CD14-positive monocyte (primary cell): ENCODE results near the gene QSOX1. TPM values are rescaled to one million over a fixed set of nuclear protein-coding genes. Genes with fewer than 3 reads are reported as not detected.
A peak's percentile ranks its signal among the peaks of the same experiment; 100 is the strongest.

Experiments used
- DNase-seq, 3 donors: peaks; one replicate each; pipeline ENCODE4 v3.0.0-alpha.2; 2011 to 2022
- H2AFZ ChIP-seq: 2 replicates; pipeline ENCODE4 v1.6.0; 2012; ENCODE audit warnings: mild to moderate bottlenecking, low read depth, low read length, inconsistent platforms; ENCODE audit not compliant: insufficient read depth, poor library complexity, severe bottlenecking
- H3K27ac ChIP-seq, 2 donors: 1 replicate in 1 of 2; 2 replicates in 1 of 2; pipeline ENCODE4 v1.5.1; 2012 to 2013; ENCODE audit warnings: low read length in 2 of 2, control low read depth in 1 of 2, inconsistent platforms in 1 of 2, low read depth in 1 of 2, mild to moderate bottlenecking in 1 of 2
- H3K27me3 ChIP-seq, 2 donors: one replicate each; pipeline versions ENCODE4 v1.6.0 to v1.6.1; 2011 to 2013; ENCODE audit warnings: low read length in 2 of 2; ENCODE audit not compliant: control insufficient read depth in 2 of 2, insufficient read depth in 2 of 2
- H3K36me3 ChIP-seq, 2 donors: replicated peaks in 1 of 2; 1 replicate in 1 of 2; 2 replicates in 1 of 2; pipeline versions ENCODE4 v1.5.1 to v1.6.1; 2012 to 2013; ENCODE audit warnings: low read length in 2 of 2, control low read depth in 1 of 2, inconsistent platforms in 1 of 2, mild to moderate bottlenecking in 1 of 2; ENCODE audit not compliant: insufficient read depth in 2 of 2, control insufficient read depth in 1 of 2
- H3K4me1 ChIP-seq, 2 donors: 1 replicate in 1 of 2; 2 replicates in 1 of 2; pipeline versions ENCODE4 v1.5.1 to v1.6.1; 2012 to 2013; ENCODE audit warnings: low read length in 2 of 2, control low read depth in 1 of 2, inconsistent platforms in 1 of 2, mild to moderate bottlenecking in 1 of 2, moderate library complexity in 1 of 2; ENCODE audit not compliant: insufficient read depth in 2 of 2, control insufficient read depth in 1 of 2
- H3K4me2 ChIP-seq: replicated peaks from 2 replicates; pipeline ENCODE3; 2012; ENCODE audit warnings: low read length, moderate library complexity, mild to moderate bottlenecking; ENCODE audit not compliant: poor library complexity, severe bottlenecking; ENCODE audit errors: extremely low read depth
- H3K4me3 ChIP-seq, 3 experiments: fragments of 200-600 bp in 1 of 3; sonication (generic) in 1 of 3; replicated peaks in 1 of 3; 1 replicate in 2 of 3; 2 replicates in 1 of 3; pipeline ENCODE4 v1.5.1; 2011 to 2013; ENCODE audit warnings: low read length in 3 of 3, mild to moderate bottlenecking in 3 of 3, control low read depth in 2 of 3, low read depth in 2 of 3, inconsistent platforms in 1 of 3, moderate library complexity in 1 of 3
- H3K79me2 ChIP-seq: 2 replicates; pipeline ENCODE4 v1.6.0; 2012; ENCODE audit warnings: mild to moderate bottlenecking, control low read depth, inconsistent platforms, low read length, moderate library complexity; ENCODE audit not compliant: insufficient read depth
- H3K9ac ChIP-seq: 2 replicates; pipeline ENCODE4 v1.6.0; 2017; ENCODE audit warnings: low read length, mild to moderate bottlenecking; ENCODE audit not compliant: insufficient read depth, poor library complexity, severe bottlenecking
- H3K9me3 ChIP-seq, 2 donors: replicated peaks in 1 of 2; 1 replicate in 1 of 2; 2 replicates in 1 of 2; pipeline versions ENCODE4 v1.5.1 to v1.6.1; 2012 to 2013; ENCODE audit warnings: low read length in 2 of 2, control low read depth in 1 of 2; ENCODE audit not compliant: control insufficient read depth in 1 of 2, insufficient read depth in 1 of 2
- H4K20me1 ChIP-seq: 2 replicates; pipeline ENCODE4 v1.6.0; 2012; ENCODE audit warnings: mild to moderate bottlenecking, low read length, control low read depth, moderate library complexity; ENCODE audit not compliant: insufficient read depth
- H3K27ac Mint-ChIP-seq, 7 donors: one replicate each; pipeline ENCODE4 v1.8.0; 2020; ENCODE audit warnings: mild to moderate bottlenecking in 7 of 7, mixed read lengths in 7 of 7, moderate library complexity in 6 of 7, inconsistent platforms in 2 of 7
- H3K27me3 Mint-ChIP-seq, 3 donors: one replicate each; pipeline ENCODE4 v1.8.0; 2021 to 2022; ENCODE audit warnings: low read depth in 3 of 3, mild to moderate bottlenecking in 3 of 3, mixed read lengths in 3 of 3, moderate library complexity in 3 of 3, inconsistent platforms in 1 of 3
- H3K36me3 Mint-ChIP-seq, 2 donors: one replicate each; pipeline ENCODE4 v1.8.0; 2020; ENCODE audit warnings: mixed read lengths in 2 of 2, inconsistent platforms in 1 of 2, mild to moderate bottlenecking in 1 of 2
- H3K4me1 Mint-ChIP-seq: one replicate; pipeline ENCODE4 v1.8.0; 2020; ENCODE audit warnings: mild to moderate bottlenecking, mixed read lengths
- H3K4me3 Mint-ChIP-seq, 2 donors: one replicate each; pipeline ENCODE4 v1.8.0; 2020; ENCODE audit warnings: mild to moderate bottlenecking in 2 of 2, mixed read lengths in 2 of 2, moderate library complexity in 1 of 2
- H3K9me3 Mint-ChIP-seq, 7 donors: one replicate each; pipeline ENCODE4 v1.8.0; 2020 to 2022; ENCODE audit warnings: mixed read lengths in 7 of 7, mild to moderate bottlenecking in 6 of 7, moderate library complexity in 6 of 7, inconsistent platforms in 2 of 7
- WGBS: methylation state at CpG from one replicate; pipeline ENCODE4 v1.1.5; 2013; ENCODE audit warnings: missing lambda C conversion rate; ENCODE audit not compliant: insufficient coverage; 5-methylcytosine and 5-hydroxymethylcytosine counted together
- intact Hi-C, 2 donors: fragments of 100-400 bp; cut with micrococcal nuclease; formaldehyde crosslinking; loops; one replicate each; pipeline versions ENCODE4 v1.15.0 to v1.15.1; 2023
- polyA plus RNA-seq, 3 donors: library from polyadenylated mRNA; depleted of rRNA in 1 of 3; unstranded in 2 of 3; stranded (reverse) in 1 of 3; fragments of 300-500 nt in 2 of 3; fragments of >200 nt in 1 of 3; fragmentation: Illumina TruSeq in 2 of 3; gene quantifications; 1 replicate in 2 of 3; 2 replicates in 1 of 3; pipeline ENCODE4 v1.2.3, GENCODE V29; 2012 to 2021
- TF ChIP-seq, protein P1 (sequence below): fragments of 200-600 bp; IDR thresholded peaks from one replicate; pipeline ENCODE4 v1.8.0; 2022; ENCODE audit warnings: antibody characterized with exemption, mild to moderate bottlenecking

Gene QSOX1
- polyA plus RNA-seq, 3 donors: 34.5 to 86.5 (median 35.8) TPM

DNA sequence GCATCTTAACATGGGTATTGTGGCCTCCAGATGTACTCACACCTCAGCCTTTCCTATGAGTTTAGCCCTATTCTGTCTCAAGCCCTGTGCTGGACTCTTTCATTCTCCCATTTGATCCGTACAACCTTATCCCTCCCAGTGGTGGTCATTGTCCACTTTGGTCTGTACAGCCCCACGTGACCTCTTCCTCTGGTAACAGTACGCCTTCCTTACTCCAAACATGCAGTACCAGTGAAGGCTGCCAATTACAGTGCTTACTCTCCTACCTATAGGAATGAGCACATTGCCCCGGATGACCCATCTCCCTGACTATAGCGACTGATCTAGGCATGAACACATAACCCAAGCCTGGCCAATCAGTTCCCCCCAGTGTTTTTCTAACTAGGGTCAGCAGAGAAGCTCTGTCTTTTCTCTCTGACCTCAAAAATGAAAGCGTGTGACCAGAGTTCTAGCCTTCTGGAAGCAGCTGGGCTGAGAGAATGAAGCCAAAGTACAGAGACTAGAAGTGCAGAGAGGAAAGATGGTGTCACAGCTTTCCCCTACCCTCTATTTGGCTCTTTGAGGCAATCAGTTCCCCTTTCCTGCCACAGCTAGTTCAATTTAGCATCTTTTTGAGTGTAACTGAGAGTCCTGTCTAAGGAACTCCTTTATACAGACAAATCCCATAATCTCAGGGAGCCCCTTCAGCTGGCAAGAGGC, 9.9 kb upstream of the QSOX1 start:
- no peak overlapping the region for H3K4me3 Mint-ChIP-seq

DNA sequence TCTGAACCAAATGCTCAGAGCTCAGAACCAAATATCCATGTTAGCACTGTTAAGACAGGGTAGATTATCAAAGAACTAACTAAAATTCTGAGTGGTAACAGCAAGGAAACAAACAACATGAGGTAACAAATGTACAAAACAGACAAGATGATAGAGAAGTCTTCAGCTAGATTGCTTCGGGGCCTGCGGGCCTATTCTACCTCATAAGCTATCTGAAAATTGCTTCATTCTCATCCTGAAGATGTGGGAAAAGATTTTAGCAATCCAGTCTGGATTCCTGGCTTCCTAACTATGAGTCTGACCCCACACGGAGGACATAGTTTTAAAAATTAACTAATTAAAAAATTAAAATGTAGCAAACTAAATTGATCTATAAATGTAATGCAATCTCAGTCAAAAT, 9.2 kb upstream of the QSOX1 start:
- no peak overlapping the region for H3K27ac ChIP-seq
- H3K4me1 ChIP-seq: peaks cover 2% of the 10 kb centered on the region in 2 donors
- Mint-ChIP-seq H3K4me1 (peaks cover 15% of the 10 kb centered on the region), H3K36me3 (no peaks in the 10 kb centered on the region), H3K4me3 (no peak overlapping the region), H3K9me3 (peaks cover 0 to 3% (median 0%) of the 10 kb centered on the region in 7 donors), H3K27me3 (peaks cover 2 to 7% (median 2%) of the 10 kb centered on the region in 3 donors), H3K27ac (peak overlapping the region in 2 of 7 donors; percentile 0 to 3)
- TF ChIP-seq, protein P1, sequence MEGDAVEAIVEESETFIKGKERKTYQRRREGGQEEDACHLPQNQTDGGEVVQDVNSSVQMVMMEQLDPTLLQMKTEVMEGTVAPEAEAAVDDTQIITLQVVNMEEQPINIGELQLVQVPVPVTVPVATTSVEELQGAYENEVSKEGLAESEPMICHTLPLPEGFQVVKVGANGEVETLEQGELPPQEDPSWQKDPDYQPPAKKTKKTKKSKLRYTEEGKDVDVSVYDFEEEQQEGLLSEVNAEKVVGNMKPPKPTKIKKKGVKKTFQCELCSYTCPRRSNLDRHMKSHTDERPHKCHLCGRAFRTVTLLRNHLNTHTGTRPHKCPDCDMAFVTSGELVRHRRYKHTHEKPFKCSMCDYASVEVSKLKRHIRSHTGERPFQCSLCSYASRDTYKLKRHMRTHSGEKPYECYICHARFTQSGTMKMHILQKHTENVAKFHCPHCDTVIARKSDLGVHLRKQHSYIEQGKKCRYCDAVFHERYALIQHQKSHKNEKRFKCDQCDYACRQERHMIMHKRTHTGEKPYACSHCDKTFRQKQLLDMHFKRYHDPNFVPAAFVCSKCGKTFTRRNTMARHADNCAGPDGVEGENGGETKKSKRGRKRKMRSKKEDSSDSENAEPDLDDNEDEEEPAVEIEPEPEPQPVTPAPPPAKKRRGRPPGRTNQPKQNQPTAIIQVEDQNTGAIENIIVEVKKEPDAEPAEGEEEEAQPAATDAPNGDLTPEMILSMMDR: no peak
- no peaks in the 10 kb centered on the region for H4K20me1 ChIP-seq
- H3K4me2 ChIP-seq: no peak overlapping the region
- H2AFZ ChIP-seq: peak overlapping the region; percentile 67
- no peaks in the 10 kb centered on the region for H3K79me2 ChIP-seq
- DNase-seq: no peak
- intact Hi-C loops: no loop called here
- no peak overlapping the region for H3K4me3 ChIP-seq
- no peaks in the 10 kb centered on the region for H3K36me3 ChIP-seq
- H3K9ac ChIP-seq: no peak overlapping the region
- WGBS: no CpG with 5 or more reads among the region's 3 CpGs
- no peaks in the 10 kb centered on the region for H3K9me3 ChIP-seq
- no peaks in the 10 kb centered on the region for H3K27me3 ChIP-seq

More for the DNA sequence above, 9.9 kb upstream of the QSOX1 start:
- H3K79me2 ChIP-seq: no peaks in the 10 kb centered on the region
- no peaks in the 10 kb centered on the region for H4K20me1 ChIP-seq
- Mint-ChIP-seq H3K27me3 (peaks cover 2 to 7% (median 2%) of the 10 kb centered on the region in 3 donors), H3K36me3 (no peaks in the 10 kb centered on the region), H3K4me1 (peaks cover 10% of the 10 kb centered on the region), H3K9me3 (peaks cover 0 to 3% (median 0%) of the 10 kb centered on the region in 7 donors), H3K27ac (peak overlapping the region in 4 of 7 donors; percentile 0 to 25 (median 9))
- no peak overlapping the region for H3K27ac ChIP-seq
- TF ChIP-seq, protein P1: no peak
- intact Hi-C loops: no loop called here
- no peaks in the 10 kb centered on the region for H3K36me3 ChIP-seq
- 64% methylated on average over 5 of the region's 6 CpGs for WGBS
- no peaks in the 10 kb centered on the region for H3K27me3 ChIP-seq
- no peaks in the 10 kb centered on the region for H3K4me1 ChIP-seq
- no peak overlapping the region for H3K4me3 ChIP-seq
- H3K9ac ChIP-seq: no peak overlapping the region
- H2AFZ ChIP-seq: peak overlapping the region; percentile 67
- DNase-seq: no peak
- H3K4me2 ChIP-seq: no peak overlapping the region
- no peaks in the 10 kb centered on the region for H3K9me3 ChIP-seq
